UCSD-AML1 (cell line): Measurements from ENCODE around the gene SYT9.

Experiments used
- DNase-seq: peaks from one replicate; lab custom pipeline; 2025; ENCODE audit not compliant: unreplicated experiment; lab: John Stamatoyannopoulos, UW

Gene SYT9

GRCh38 chr11:7462706-7463105 is 211.0 kb downstream of the SYT9 start:
- DNase-seq = no peak

- no peak for DNase-seq
These were observed 215.9 kb downstream of the SYT9 start for GRCh38 chr11:7467652-7468051.

- no peak for DNase-seq
These were observed 217.7 kb downstream of the SYT9 start for GRCh38 chr11:7469351-7469865.

GRCh38 chr11:7471071-7471470 is 219.4 kb downstream of the SYT9 start:
- DNase-seq = no peak

- DNase-seq = no peak
These were observed 222.0 kb downstream of the SYT9 start for GRCh38 chr11:7473717-7474116.

- DNase-seq = no peak
These were observed 228.4 kb downstream of the SYT9 start for GRCh38 chr11:7480113-7480512.

- DNase-seq = no peak
These were observed 232.4 kb downstream of the SYT9 start for GRCh38 chr11:7484131-7484530.

GRCh38 chr11:7484645-7485044 is 232.9 kb downstream of the SYT9 start:
- no peak for DNase-seq

- DNase-seq = no peak
These were observed 233.7 kb downstream of the SYT9 start, which contains the start of gene OLFML1 for GRCh38 chr11:7485186-7486097. TSS of gene OLFML1 (plus strand) at chr11:7485506. CDS start at chr11:7485876, 370 bp downstream.

GRCh38 chr11:7486098-7486780 is 234.5 kb downstream of the SYT9 start:
- no peak for DNase-seq

GRCh38 chr11:7486781-7487140 is 235.1 kb downstream of the SYT9 start:
- no peak for DNase-seq

GRCh38 chr11:7487360-7487759 is 235.7 kb downstream of the SYT9 start:
- DNase-seq = no peak

- no peak for DNase-seq
These were observed 237.0 kb downstream of the SYT9 start for GRCh38 chr11:7488681-7489080.

- no peak for DNase-seq
These were observed 237.7 kb downstream of the SYT9 start for GRCh38 chr11:7489376-7489775.

- no peak for DNase-seq
These were observed 238.3 kb downstream of the SYT9 start for GRCh38 chr11:7490054-7490453.

- DNase-seq = no peak
These were observed 238.8 kb downstream of the SYT9 start for GRCh38 chr11:7490535-7490934.

- DNase-seq = no peak
These were observed 240.5 kb downstream of the SYT9 start for GRCh38 chr11:7492253-7492652.

GRCh38 chr11:7493670-7494069 is 242.0 kb downstream of the SYT9 start:
- no peak for DNase-seq

GRCh38 chr11:7494086-7494745 is 242.5 kb downstream of the SYT9 start:
- no peak for DNase-seq

GRCh38 chr11:7495882-7496551 is 244.3 kb downstream of the SYT9 start:
- DNase-seq = no peak

GRCh38 chr11:7498193-7498592 is 246.5 kb downstream of the SYT9 start:
- no peak for DNase-seq
